ENCODE measurements around the gene TSHZ2.

DNA sequence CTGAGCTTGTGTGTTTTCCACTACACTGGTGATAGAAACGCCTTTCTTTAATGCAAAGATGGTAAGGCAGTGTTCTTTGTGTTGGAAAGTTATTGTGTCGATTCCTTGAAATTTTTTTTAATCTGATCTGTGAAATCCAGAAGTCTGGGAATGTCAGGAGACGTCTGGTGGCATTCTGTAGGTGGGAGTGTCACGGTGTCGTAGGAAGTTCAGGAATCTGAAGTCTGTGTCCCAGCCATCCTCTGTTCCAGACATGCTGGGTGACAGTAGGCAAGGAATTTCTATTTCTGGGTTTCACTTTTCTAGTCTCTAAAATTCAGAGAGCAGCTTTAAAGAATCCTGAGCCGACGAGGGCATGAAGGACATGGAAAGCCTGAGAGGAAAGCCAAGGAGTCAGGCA, 397.7 kb downstream of the TSHZ2 start:
- TF ChIP-seq, protein P1, sequence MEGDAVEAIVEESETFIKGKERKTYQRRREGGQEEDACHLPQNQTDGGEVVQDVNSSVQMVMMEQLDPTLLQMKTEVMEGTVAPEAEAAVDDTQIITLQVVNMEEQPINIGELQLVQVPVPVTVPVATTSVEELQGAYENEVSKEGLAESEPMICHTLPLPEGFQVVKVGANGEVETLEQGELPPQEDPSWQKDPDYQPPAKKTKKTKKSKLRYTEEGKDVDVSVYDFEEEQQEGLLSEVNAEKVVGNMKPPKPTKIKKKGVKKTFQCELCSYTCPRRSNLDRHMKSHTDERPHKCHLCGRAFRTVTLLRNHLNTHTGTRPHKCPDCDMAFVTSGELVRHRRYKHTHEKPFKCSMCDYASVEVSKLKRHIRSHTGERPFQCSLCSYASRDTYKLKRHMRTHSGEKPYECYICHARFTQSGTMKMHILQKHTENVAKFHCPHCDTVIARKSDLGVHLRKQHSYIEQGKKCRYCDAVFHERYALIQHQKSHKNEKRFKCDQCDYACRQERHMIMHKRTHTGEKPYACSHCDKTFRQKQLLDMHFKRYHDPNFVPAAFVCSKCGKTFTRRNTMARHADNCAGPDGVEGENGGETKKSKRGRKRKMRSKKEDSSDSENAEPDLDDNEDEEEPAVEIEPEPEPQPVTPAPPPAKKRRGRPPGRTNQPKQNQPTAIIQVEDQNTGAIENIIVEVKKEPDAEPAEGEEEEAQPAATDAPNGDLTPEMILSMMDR (IDR thresholded peaks at IDR 0.05; ENCODE audit: extremely low read depth in 1 of 2, insufficient read depth in 1 of 2, low read depth in 1 of 2, low read length in 2 of 2), result no peak
- no peak for TF ChIP-seq POLR2A (IDR thresholded peaks at IDR 0.05; ENCODE audit: low read depth, low read length)
